HG02852 (cell line): ENCODE measurements around the gene TFAP2A.

Experiments
- ATAC-seq: cut with Tn5 transposase; IDR thresholded peaks from one replicate; pipeline ENCODE4 v1.9.1; 2021; ENCODE audit warnings: mild to moderate bottlenecking, moderate library complexity; ENCODE audit not compliant: unreplicated experiment

Gene TFAP2A

DNA sequence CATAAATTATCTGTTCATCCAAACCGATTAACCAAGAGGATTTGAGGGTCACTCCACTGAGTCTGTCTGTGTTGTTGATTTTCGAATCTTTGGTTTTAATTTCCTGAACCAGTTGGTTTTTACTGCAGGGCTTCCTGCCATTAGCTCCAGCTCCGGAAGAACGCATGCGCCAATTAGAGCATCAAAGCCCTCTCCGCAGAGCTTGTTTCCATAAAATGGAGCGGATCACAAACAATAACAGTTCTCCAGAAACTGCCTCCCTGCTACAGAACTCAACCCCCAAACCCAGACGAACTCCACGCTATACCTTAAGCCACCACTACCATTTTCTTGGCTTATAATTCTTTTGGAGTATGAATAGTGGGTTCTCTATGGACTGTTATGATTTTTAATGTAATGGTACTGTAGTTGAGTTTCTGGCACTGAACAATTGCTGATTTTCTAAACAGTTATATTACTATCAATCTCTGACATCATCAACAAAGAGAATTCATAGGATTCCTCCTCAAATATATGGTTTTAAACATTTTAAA is 13.8 kb downstream of the TFAP2A start:
- ATAC-seq: no peak

DNA sequence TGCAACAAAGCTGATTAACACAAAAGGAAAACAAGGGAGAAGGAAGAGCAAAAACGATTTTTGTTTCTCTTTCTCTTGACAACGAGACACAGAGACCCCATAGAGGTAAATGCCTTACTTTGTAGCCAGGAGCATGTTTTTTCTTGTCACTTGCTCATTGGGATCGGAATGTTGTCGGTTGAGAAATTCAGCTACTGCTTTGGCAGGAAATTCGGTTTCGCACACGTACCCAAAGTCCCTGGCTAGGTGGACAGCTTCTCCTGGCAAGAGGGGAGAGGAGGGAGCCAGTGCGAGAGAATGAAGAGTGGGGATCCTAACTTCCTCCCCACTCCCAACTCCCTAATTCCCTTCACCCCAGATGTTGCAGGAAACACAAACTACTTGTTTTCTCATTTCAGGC is 14.5 kb downstream of the TFAP2A start:
- ATAC-seq: no peak

DNA sequence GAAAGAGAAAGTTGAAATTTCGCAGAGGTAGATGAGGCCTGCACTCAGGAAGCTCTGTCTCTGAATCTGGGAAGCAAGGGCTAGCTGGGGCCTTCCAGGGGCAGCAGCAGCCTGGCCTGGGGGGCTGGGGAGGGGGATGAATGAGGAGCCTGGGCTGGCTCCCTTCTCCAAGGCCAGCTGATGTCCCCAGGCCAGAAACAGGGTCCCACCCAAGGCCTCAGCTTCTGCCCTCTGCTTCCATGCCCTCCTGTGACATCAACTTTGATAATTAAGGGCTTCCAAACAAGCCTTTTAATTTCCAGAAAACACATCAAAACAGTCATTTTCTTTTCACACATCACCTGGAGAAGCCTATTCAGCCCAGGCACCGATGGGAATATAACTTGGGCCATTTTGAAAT is 15.4 kb downstream of the TFAP2A start:
- no peak for ATAC-seq

- ATAC-seq: no peak
These were observed 16.2 kb downstream of the TFAP2A start for GRCh38 chr6:10398446-10399218.

DNA sequence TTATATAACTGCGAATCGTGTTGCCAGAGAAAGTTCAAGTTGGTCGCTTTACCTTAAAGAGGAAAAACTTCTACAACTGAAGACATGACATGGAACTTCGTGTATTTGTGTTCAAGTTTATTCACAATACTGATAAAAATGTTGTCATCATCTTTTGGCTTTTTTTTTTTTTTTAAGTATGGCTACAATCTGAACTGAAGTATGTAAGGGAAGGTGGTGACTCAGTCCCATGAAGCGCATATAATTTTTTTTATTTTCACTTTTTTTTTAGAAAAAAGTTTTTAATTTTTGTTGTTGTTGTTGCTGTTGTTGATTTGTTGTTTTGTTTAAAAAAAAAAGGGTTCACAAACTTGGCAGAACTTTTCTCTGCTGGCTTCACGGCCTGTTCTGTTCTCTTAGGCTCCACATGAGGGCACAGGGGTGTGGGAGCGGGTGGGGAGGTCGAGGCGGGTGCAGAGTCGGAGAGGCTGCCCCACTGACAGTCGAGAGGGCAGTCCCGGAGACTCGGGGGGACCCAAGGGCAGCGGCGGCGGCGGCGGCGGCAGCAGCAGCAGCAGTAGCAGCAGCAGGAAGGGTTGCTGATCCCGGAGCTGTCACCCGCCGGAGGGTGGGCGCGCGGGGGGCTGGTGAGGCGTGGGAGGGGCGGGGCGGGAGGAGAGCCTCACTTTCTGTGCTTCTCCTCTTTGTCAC is 17.0 kb downstream of the TFAP2A start:
- ATAC-seq: no peak

- no peak for ATAC-seq
These were observed 18.1 kb downstream of the TFAP2A start for GRCh38 chr6:10396785-10397184.

- ATAC-seq: no peak
These were observed 18.9 kb downstream of the TFAP2A start for GRCh38 chr6:10395704-10396546.

DNA sequence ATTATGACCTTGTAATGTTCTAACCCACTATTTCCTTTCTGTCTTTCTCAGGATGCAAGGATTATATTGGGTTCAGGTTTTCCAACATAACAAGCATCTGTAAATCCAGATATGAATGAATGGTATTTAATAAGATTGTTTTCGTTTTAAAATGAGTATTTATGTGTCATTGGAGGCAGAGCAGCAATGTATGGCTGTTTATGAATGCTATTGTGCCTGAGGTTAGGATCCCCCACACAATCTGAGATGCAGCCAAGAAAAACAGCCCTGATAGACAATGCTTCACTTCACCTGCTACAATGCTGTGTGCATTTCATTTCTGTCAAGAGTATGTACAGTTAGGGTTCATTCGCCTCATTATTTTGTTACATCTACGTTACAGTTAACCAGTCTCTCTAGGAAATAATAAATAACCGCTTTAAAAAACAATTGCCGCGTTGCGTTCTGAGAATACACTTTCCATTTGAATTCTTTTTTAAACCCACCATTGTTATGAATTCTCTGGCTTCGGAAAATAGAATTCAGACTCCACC is 19.6 kb downstream of the TFAP2A start:
- ATAC-seq: no peak

GRCh38 chr6:10393544-10394225 is 21.2 kb downstream of the TFAP2A start:
- ATAC-seq: no peak

DNA sequence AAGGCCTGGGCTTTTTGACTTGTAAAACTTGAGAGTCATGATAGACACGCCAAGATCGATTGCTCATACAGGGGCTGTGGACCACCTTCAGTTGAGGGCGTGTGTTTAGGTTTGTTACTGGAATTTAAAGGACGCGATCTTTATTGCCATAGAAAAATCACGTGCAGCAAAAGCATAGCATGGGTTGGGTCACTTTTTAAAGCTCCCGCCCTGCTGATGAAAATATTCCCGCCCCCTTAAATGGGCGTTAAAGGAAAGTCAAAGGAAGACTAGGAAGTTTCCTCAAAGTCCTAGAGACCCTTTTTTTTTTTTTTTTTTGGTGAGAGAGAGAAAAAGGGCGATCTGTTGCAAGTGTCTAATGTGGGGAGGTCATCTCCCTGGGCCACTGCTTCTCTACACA is 23.1 kb downstream of the TFAP2A start:
- ATAC-seq: no peak

DNA sequence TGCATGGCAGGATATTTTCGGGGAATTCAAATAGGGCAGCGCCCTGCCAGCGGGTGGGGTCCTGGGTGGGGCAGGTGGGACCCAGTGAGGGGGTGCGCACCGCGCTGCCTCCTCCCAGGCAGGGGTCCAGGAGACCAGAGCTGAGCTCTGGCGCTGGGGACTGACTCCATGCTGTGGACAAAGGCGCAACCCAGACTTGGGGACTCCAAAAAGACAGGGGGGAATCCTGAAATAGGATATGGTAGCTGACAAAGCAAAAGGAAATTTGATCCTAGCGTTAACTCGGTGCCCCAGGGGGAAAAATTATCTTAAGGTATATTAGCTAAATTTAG is 23.6 kb downstream of the TFAP2A start:
- ATAC-seq: no peak

- ATAC-seq: no peak
These were observed 24.2 kb downstream of the TFAP2A start for GRCh38 chr6:10390495-10391298.

- ATAC-seq: no peak
These were observed 25.0 kb downstream of the TFAP2A start for GRCh38 chr6:10389739-10390494.

DNA sequence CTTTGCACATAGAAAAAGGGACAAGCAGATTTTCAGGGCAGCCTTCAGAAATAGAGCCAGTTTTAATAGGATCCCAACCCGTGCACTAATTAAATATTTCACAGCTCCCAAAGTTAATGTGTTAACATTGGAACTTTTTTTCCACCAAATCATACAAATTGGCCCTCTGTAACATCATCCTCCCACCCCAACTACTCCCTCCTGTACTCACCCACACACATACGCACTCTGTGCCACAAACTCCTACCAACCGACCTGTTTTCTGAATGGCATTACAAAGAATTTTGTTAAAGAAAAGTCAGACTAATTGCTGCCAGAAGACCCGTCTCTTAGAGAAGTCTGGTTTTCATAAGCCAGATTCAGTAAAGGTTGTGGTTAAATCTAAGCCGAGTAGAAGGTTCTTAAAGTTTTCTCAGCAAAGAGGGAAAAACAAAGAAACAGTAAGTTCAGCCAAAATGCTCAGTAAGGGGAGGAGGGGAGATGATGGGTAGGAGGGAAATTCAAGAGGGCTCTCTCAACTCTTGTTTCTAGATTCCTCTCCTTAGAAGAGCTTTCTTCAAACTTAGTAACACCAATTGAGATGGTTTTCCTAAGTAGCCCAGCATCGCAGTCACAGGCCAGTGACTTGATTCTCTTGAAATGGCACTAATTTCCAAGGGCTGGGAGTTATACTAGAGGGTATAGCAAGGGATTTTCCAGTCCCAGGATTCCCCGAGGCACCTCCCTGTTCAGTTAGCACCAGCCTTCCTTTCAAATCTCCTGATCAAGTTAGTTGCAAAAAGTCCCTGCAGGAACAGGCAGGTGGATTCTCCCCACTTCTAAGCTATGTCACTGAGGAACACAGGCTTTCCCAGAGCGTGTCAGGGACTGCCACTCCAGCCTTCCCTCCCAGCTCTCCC is 27.9 kb downstream of the TFAP2A start:
- ATAC-seq: no peak

GRCh38 chr6:10386220-10386619 is 28.7 kb downstream of the TFAP2A start:
- ATAC-seq: no peak

- no peak for ATAC-seq
These were observed 29.2 kb downstream of the TFAP2A start for GRCh38 chr6:10385524-10386132.

- no peak for ATAC-seq
These were observed 30.0 kb downstream of the TFAP2A start for GRCh38 chr6:10384610-10385523.
